Endothelial cell of umbilical vein (primary cell): ENCODE data around the gene SELENOM. TPM values are rescaled to one million over a fixed set of nuclear protein-coding genes. Genes with fewer than 3 reads are reported as not detected.

Experiments used
- BruUV-seq: library from RNA; stranded (reverse); fragments of 400-500 nt; replicated peaks from 2 replicates; lab custom pipeline; 2021; lab: Mats Ljungman, UMichigan
- CTCF ChIA-PET: fragments of 300-600, 350-600 bp; sonication (Branson Sonifier 250); formaldehyde crosslinking; loops from one replicate; lab custom pipeline; 2021; ENCODE audit warnings: antibody characterized with exemption, inconsistent platforms; lab: Charles Lee
- POLR2A ChIA-PET: fragments of 300-600, 350-600 bp; sonication (Branson Sonifier 250); formaldehyde crosslinking; loops from one replicate; lab custom pipeline; 2021; ENCODE audit warnings: antibody characterized with exemption, inconsistent platforms; lab: Charles Lee
- DNase-seq: peaks from one replicate; pipeline ENCODE4 v3.0.0-alpha.2; 2011; ENCODE audit warnings: low read depth, low spot score
- FAIRE-seq: peaks from 2 replicates; lab custom pipeline; 2011; peaks lifted over from hg19 to GRCh38; lab: Jason Lieb, UNC
- H2AFZ ChIP-seq: 2 replicates; pipeline ENCODE4 v1.6.0; 2012; ENCODE audit warnings: low read depth, low read length, control low read depth, inconsistent platforms
- H3K27ac ChIP-seq: 2 replicates; pipeline ENCODE4 v1.5.1; 2011; ENCODE audit warnings: low read depth, mild to moderate bottlenecking, control low read depth, low read length, moderate library complexity; ENCODE audit not compliant: insufficient read depth
- H3K27me3 ChIP-seq, 2 experiments: 2 replicates each; pipeline versions ENCODE4 v1.6.0 to v1.6.1; 2011; ENCODE audit warnings: low read length in 2 of 2, mixed read lengths in 1 of 2; ENCODE audit not compliant: control insufficient read depth in 2 of 2, insufficient read depth in 2 of 2
- H3K36me3 ChIP-seq, 2 experiments: 2 replicates in 1 of 2; 3 replicates in 1 of 2; pipeline ENCODE4 v1.5.1; 2011; ENCODE audit warnings: low read length in 2 of 2, mild to moderate bottlenecking in 1 of 2, moderate library complexity in 1 of 2; ENCODE audit not compliant: control insufficient read depth in 2 of 2, insufficient read depth in 2 of 2; ENCODE audit errors: extremely low read depth in 1 of 2
- H3K4me1 ChIP-seq: 3 replicates; pipeline ENCODE4 v1.5.1; 2011; ENCODE audit warnings: mild to moderate bottlenecking, low read length; ENCODE audit not compliant: control insufficient read depth, insufficient read depth; ENCODE audit errors: extremely low read depth
- H3K4me2 ChIP-seq: 2 replicates; pipeline ENCODE4 v1.6.1; 2011; ENCODE audit warnings: low read length, control low read depth, mixed read lengths; ENCODE audit not compliant: insufficient read depth
- H3K4me3 ChIP-seq, 3 experiments: fragments of 200-600 bp in 1 of 3; sonication (generic), shearing (Covaris generic) in 1 of 3; replicated peaks in 1 of 3; 2 replicates each; pipeline ENCODE4 v1.5.1; 2011 to 2016; ENCODE audit warnings: control low read depth in 3 of 3, low read length in 3 of 3, mild to moderate bottlenecking in 2 of 3, inconsistent platforms in 1 of 3, low read depth in 1 of 3, moderate library complexity in 1 of 3; ENCODE audit not compliant: insufficient read depth in 1 of 3
- H3K79me2 ChIP-seq: 2 replicates; pipeline ENCODE4 v1.6.0; 2012; ENCODE audit warnings: low read length, inconsistent platforms; ENCODE audit not compliant: control insufficient read depth, insufficient read depth
- H3K9ac ChIP-seq: replicated peaks from 2 replicates; pipeline ENCODE3; 2011; ENCODE audit warnings: low read length, control low read depth; ENCODE audit not compliant: insufficient read depth; ENCODE audit errors: extremely low read depth
- H3K9me1 ChIP-seq: replicated peaks from 3 replicates; pipeline ENCODE4 v1.6.0; 2011; ENCODE audit warnings: mild to moderate bottlenecking, low read length; ENCODE audit not compliant: control insufficient read depth, insufficient read depth; ENCODE audit errors: extremely low read depth
- H3K9me3 ChIP-seq: replicated peaks from 2 replicates; pipeline ENCODE4 v1.5.1; 2012; ENCODE audit warnings: low read length, inconsistent platforms; ENCODE audit not compliant: control insufficient read depth, insufficient read depth
- H4K20me1 ChIP-seq: replicated peaks from 2 replicates; pipeline ENCODE3; 2011; ENCODE audit warnings: mild to moderate bottlenecking, low read length; ENCODE audit not compliant: control insufficient read depth, insufficient read depth; ENCODE audit errors: extremely low read depth
- EZH2 ChIP-seq: IDR thresholded peaks from 2 replicates; pipeline ENCODE4 v1.6.1; 2012; ENCODE audit warnings: borderline replicate concordance, low read depth, mild to moderate bottlenecking, moderate library complexity, low read length, inconsistent platforms; ENCODE audit not compliant: severe bottlenecking
- FOS ChIP-seq: IDR thresholded peaks from 2 replicates; pipeline ENCODE4 v1.6.1; 2011; ENCODE audit warnings: mild to moderate bottlenecking, low read length, moderate library complexity, borderline replicate concordance; ENCODE audit not compliant: insufficient read depth
- GATA2 ChIP-seq: IDR thresholded peaks from 2 replicates; pipeline ENCODE4 v1.7.0; 2011; ENCODE audit warnings: low read depth, mild to moderate bottlenecking, moderate library complexity, mixed read lengths, low read length; ENCODE audit not compliant: insufficient read length, insufficient read depth
- JUN ChIP-seq: IDR thresholded peaks from 2 replicates; pipeline ENCODE4 v1.6.1; 2011; ENCODE audit warnings: borderline replicate concordance, low read depth; ENCODE audit not compliant: insufficient read length, insufficient read depth
- MYC ChIP-seq: IDR thresholded peaks from one replicate; pipeline ENCODE4 v1.6.1; 2011; ENCODE audit warnings: mild to moderate bottlenecking, low read depth, low read length
- POLR2A ChIP-seq: IDR thresholded peaks from 2 replicates; pipeline ENCODE4 v1.6.1; 2012; ENCODE audit warnings: low read depth, mild to moderate bottlenecking, control low read depth, low read length
- POLR2AphosphoS5 ChIP-seq: IDR thresholded peaks from 2 replicates; pipeline ENCODE4 v1.6.1; 2012; ENCODE audit warnings: low read depth, mild to moderate bottlenecking, control low read depth, low read length, moderate library complexity; ENCODE audit not compliant: insufficient read depth
- dilution Hi-C: fragments of 300-500 bp; cut with MboI; formaldehyde crosslinking; loops from one replicate; pipeline ENCODE4 v1.15.0; 2019; ENCODE audit warnings: low sequenced_read_pairs; ENCODE audit not compliant: extremely low pct_ligation_motif_present
- intact Hi-C: fragments of 100-400 bp; cut with micrococcal nuclease; formaldehyde crosslinking; loops from one replicate; pipeline ENCODE4 v1.10.0; 2022
- polyA plus RNA-seq, 4 experiments: library from polyadenylated mRNA; depleted of rRNA in 3 of 4; stranded (reverse) in 3 of 4; unstranded in 1 of 4; fragments of >200 nt; gene quantifications; 2 replicates each; pipeline versions ENCODE4 v1.2.1 to v1.2.3, GENCODE V29; 2011 to 2012; ENCODE audit warnings: missing spikeins in 1 of 4
- total RNA-seq: library from RNA; stranded (reverse); gene quantifications from 2 replicates; pipeline ENCODE4 v1.2.3, GENCODE V29; 2021
- TF ChIP-seq, protein P1 (sequence below): IDR thresholded peaks from 2 replicates; pipeline ENCODE4 v1.6.1; 2011; ENCODE audit not compliant: insufficient read depth, insufficient read length
- TF ChIP-seq, protein P2 (sequence below), 2 donors: IDR thresholded peaks; 1 replicate in 1 of 2; 2 replicates in 1 of 2; pipeline ENCODE4 v1.5.1; 2011; ENCODE audit warnings: low read length in 2 of 2, mild to moderate bottlenecking in 2 of 2, moderate library complexity in 2 of 2, control low read depth in 1 of 2, inconsistent platforms in 1 of 2, low read depth in 1 of 2; ENCODE audit not compliant: insufficient read depth in 1 of 2; ENCODE audit errors: extremely low read depth in 1 of 2

Gene SELENOM
- total and polyA plus RNA-seq, 2 donors (not counting 3 experiments of a cell fraction or from before 2014, with no cell fraction given): 29.6 to 87.1 TPM

DNA sequence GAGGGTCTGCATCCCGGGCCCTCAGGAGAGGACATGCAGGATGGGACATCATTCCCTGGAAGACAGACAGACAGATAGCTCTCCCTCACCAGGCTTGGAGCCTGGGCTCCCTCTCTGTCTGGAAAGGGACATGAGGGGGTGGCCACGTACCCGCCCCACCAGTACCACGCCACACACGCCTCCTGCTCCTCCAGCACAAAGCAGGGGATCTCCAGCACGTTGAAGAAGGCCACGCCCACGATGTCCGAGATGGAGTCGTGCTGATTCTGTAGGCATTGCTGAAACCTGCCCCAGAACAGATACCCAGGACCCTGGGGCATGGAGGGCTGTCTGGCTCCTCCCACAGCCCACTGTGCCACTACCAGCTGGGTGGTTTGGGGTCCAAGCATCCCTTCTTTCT lies 30.8 kb upstream of the SELENOM start:
- H3K79me2 ChIP-seq: no peaks in the 10 kb centered on the region
- no peaks in the 10 kb centered on the region for H3K36me3 ChIP-seq
- no peak overlapping the region for H3K27ac ChIP-seq
- H4K20me1 ChIP-seq: no peaks in the 10 kb centered on the region
- ChIA-PET POLR2A (no interaction called here), CTCF (interaction anchor here (1.4 kb wide), 1 partner anchor 31 kb away, joined by 4 read pairs; the partner anchor contains the start of gene SELENOM)
- no peak overlapping the region for H3K9ac ChIP-seq
- H3K27me3 ChIP-seq: no peaks in the 10 kb centered on the region
- H3K4me3 ChIP-seq: no peak overlapping the region
- TF ChIP-seq, protein P1, sequence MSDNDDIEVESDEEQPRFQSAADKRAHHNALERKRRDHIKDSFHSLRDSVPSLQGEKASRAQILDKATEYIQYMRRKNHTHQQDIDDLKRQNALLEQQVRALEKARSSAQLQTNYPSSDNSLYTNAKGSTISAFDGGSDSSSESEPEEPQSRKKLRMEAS: no peak
- TF ChIP-seq POLR2A (no peak), EZH2 (no peak), MYC (no peak), POLR2AphosphoS5 (no peak), FOS (no peak), GATA2 (no peak), JUN (no peak)
- TF ChIP-seq, protein P2, sequence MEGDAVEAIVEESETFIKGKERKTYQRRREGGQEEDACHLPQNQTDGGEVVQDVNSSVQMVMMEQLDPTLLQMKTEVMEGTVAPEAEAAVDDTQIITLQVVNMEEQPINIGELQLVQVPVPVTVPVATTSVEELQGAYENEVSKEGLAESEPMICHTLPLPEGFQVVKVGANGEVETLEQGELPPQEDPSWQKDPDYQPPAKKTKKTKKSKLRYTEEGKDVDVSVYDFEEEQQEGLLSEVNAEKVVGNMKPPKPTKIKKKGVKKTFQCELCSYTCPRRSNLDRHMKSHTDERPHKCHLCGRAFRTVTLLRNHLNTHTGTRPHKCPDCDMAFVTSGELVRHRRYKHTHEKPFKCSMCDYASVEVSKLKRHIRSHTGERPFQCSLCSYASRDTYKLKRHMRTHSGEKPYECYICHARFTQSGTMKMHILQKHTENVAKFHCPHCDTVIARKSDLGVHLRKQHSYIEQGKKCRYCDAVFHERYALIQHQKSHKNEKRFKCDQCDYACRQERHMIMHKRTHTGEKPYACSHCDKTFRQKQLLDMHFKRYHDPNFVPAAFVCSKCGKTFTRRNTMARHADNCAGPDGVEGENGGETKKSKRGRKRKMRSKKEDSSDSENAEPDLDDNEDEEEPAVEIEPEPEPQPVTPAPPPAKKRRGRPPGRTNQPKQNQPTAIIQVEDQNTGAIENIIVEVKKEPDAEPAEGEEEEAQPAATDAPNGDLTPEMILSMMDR (IDR thresholded peaks at IDR 0.05; ENCODE audit: extremely low read depth in 1 of 2, insufficient read depth in 1 of 2, low read depth in 1 of 2, low read length in 2 of 2): no peak
- FAIRE-seq: no peak
- H3K9me1 ChIP-seq: no peaks in the 10 kb centered on the region
- no peak for DNase-seq
- H3K4me1 ChIP-seq: no peaks in the 10 kb centered on the region
- no peak overlapping the region for H3K4me2 ChIP-seq
- dilution Hi-C loops (no loop called here), intact Hi-C loops (no loop called here)
- H2AFZ ChIP-seq: no peak overlapping the region
- no TSS peak for BruUV-seq
- H3K9me3 ChIP-seq: no peaks in the 10 kb centered on the region
